ENCODE results near the gene SPG7. TPM values are rescaled to one million over a fixed set of nuclear protein-coding genes. Genes with fewer than 3 reads are reported as not detected.

SPG7 gene
- total and polyA plus RNA-seq, 4 donors: 34.5 to 102 (median 49.5) TPM

DNA sequence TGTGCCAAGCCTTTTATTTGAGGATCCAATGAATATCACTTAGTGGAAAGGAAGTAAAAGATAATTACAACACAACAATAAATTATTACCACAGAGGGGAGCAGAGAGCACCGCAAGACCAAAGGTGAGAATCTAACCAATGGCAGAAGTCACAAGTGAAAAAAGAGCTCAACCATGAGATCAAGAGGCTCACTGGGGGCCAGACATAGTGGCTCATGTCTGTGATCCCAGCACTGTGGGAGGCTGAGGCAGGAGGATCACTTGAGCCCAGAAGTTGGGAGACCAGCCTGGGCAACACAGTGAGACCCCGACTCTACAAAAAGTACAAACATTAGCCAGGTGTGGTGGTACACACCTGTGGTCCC is 35.5 kb upstream of the SPG7 start:
- no peaks in the 10 kb centered on the region for H3K36me3 ChIP-seq (ENCODE audit: control insufficient read depth in 4 of 4, insufficient read depth in 3 of 4, low read depth in 1 of 4, low read length in 3 of 4)
- H3K9ac ChIP-seq (ENCODE audit: low read depth in 1 of 2, low read length in 2 of 2): no peak overlapping the region
- H3K27ac ChIP-seq (ENCODE audit: low read depth in 1 of 2, low read length in 2 of 2): peak overlapping the region; percentile 56 to 63
- TF ChIP-seq YY1 (IDR thresholded peaks at IDR 0.05) (peak; percentile 51), JUND (IDR thresholded peaks at IDR 0.05) (peak in 1 of 2 donors; percentile 30), RXRA (IDR thresholded peaks at IDR 0.05) (peak; percentile 58 to 78), FOXA1 (IDR thresholded peaks at IDR 0.05) (no peak), GABPA (IDR thresholded peaks at IDR 0.05 in 1 of 2, conservative IDR thresholded peaks at IDR 0.05 in 1 of 2) (no peak), SP1 (IDR thresholded peaks at IDR 0.05) (peak; percentile 47), NR2F2 (IDR thresholded peaks at IDR 0.05) (peak; percentile 55), HNF4G (IDR thresholded peaks at IDR 0.05) (peak; percentile 63), EGR1 (IDR thresholded peaks at IDR 0.05; ENCODE audit: low read depth in 2 of 2) (no peak), RAD21 (IDR thresholded peaks at IDR 0.05) (no peak), FOXA2 (IDR thresholded peaks at IDR 0.05) (no peak), HNF4A (conservative IDR thresholded peaks at IDR 0.05) (peak; percentile 83 to 85), TAF1 (conservative IDR thresholded peaks at IDR 0.05) (no peak)
- TF ChIP-seq, protein P1, sequence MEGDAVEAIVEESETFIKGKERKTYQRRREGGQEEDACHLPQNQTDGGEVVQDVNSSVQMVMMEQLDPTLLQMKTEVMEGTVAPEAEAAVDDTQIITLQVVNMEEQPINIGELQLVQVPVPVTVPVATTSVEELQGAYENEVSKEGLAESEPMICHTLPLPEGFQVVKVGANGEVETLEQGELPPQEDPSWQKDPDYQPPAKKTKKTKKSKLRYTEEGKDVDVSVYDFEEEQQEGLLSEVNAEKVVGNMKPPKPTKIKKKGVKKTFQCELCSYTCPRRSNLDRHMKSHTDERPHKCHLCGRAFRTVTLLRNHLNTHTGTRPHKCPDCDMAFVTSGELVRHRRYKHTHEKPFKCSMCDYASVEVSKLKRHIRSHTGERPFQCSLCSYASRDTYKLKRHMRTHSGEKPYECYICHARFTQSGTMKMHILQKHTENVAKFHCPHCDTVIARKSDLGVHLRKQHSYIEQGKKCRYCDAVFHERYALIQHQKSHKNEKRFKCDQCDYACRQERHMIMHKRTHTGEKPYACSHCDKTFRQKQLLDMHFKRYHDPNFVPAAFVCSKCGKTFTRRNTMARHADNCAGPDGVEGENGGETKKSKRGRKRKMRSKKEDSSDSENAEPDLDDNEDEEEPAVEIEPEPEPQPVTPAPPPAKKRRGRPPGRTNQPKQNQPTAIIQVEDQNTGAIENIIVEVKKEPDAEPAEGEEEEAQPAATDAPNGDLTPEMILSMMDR (IDR thresholded peaks at IDR 0.05; ENCODE audit: low read depth, low read length, missing input control): no peak
- TF ChIP-seq, protein P2, sequence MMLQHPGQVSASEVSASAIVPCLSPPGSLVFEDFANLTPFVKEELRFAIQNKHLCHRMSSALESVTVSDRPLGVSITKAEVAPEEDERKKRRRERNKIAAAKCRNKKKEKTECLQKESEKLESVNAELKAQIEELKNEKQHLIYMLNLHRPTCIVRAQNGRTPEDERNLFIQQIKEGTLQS (IDR thresholded peaks at IDR 0.05): no peak
- TF ChIP-seq, protein P3, sequence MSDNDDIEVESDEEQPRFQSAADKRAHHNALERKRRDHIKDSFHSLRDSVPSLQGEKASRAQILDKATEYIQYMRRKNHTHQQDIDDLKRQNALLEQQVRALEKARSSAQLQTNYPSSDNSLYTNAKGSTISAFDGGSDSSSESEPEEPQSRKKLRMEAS (IDR thresholded peaks at IDR 0.05): peak; percentile 40
- TF ChIP-seq, protein P4, sequence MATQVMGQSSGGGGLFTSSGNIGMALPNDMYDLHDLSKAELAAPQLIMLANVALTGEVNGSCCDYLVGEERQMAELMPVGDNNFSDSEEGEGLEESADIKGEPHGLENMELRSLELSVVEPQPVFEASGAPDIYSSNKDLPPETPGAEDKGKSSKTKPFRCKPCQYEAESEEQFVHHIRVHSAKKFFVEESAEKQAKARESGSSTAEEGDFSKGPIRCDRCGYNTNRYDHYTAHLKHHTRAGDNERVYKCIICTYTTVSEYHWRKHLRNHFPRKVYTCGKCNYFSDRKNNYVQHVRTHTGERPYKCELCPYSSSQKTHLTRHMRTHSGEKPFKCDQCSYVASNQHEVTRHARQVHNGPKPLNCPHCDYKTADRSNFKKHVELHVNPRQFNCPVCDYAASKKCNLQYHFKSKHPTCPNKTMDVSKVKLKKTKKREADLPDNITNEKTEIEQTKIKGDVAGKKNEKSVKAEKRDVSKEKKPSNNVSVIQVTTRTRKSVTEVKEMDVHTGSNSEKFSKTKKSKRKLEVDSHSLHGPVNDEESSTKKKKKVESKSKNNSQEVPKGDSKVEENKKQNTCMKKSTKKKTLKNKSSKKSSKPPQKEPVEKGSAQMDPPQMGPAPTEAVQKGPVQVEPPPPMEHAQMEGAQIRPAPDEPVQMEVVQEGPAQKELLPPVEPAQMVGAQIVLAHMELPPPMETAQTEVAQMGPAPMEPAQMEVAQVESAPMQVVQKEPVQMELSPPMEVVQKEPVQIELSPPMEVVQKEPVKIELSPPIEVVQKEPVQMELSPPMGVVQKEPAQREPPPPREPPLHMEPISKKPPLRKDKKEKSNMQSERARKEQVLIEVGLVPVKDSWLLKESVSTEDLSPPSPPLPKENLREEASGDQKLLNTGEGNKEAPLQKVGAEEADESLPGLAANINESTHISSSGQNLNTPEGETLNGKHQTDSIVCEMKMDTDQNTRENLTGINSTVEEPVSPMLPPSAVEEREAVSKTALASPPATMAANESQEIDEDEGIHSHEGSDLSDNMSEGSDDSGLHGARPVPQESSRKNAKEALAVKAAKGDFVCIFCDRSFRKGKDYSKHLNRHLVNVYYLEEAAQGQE (IDR thresholded peaks at IDR 0.05): no peak
- TF ChIP-seq, protein P5, sequence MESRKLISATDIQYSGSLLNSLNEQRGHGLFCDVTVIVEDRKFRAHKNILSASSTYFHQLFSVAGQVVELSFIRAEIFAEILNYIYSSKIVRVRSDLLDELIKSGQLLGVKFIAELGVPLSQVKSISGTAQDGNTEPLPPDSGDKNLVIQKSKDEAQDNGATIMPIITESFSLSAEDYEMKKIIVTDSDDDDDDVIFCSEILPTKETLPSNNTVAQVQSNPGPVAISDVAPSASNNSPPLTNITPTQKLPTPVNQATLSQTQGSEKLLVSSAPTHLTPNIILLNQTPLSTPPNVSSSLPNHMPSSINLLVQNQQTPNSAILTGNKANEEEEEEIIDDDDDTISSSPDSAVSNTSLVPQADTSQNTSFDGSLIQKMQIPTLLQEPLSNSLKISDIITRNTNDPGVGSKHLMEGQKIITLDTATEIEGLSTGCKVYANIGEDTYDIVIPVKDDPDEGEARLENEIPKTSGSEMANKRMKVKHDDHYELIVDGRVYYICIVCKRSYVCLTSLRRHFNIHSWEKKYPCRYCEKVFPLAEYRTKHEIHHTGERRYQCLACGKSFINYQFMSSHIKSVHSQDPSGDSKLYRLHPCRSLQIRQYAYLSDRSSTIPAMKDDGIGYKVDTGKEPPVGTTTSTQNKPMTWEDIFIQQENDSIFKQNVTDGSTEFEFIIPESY (IDR thresholded peaks at IDR 0.05): no peak
- DNase-seq (ENCODE audit: low spot score): no peak
- H3K4me1 ChIP-seq (ENCODE audit: control insufficient read depth in 4 of 4, insufficient read depth in 4 of 4, low read length in 3 of 4): peaks cover 18 to 48% (median 46%) of the 10 kb centered on the region in 4 donors
- H3K4me3 ChIP-seq (ENCODE audit: low read depth in 1 of 3, low read length in 3 of 3): no peak overlapping the region
- H3K27me3 ChIP-seq (ENCODE audit: control insufficient read depth in 4 of 4, insufficient read depth in 4 of 4, low read length in 3 of 4): no peaks in the 10 kb centered on the region
- H3K9me3 ChIP-seq (ENCODE audit: control insufficient read depth in 4 of 4, low read length in 3 of 4): no peaks in the 10 kb centered on the region
- WGBS: 59% methylated on average over 2 of the region's 2 CpGs
